ENCODE data around the gene SPRR2F.

GRCh38 chr1:153122831-153123421, 9.6 kb upstream of the SPRR2F start:
- TF ChIP-seq CTCF (IDR thresholded peaks at IDR 0.05) (no peak), POLR2A (IDR thresholded peaks at IDR 0.05) (no peak)

All from thyroid gland (tissue), 4 donors.